H1 (cell line): ENCODE results near the gene ABCA9. TPM values are rescaled to one million over a fixed set of nuclear protein-coding genes. Genes with fewer than 3 reads are reported as not detected.

Source experiments
- FOSL1 ChIP-seq: IDR thresholded peaks from 2 replicates; pipeline ENCODE4 v1.6.1; 2011; ENCODE audit warnings: mild to moderate bottlenecking, low read depth, low read length, moderate library complexity; ENCODE audit not compliant: insufficient read depth
- GABPA ChIP-seq: IDR thresholded peaks from 2 replicates; pipeline ENCODE4 v1.6.1; 2011; ENCODE audit warnings: mild to moderate bottlenecking, low read length, moderate library complexity, borderline replicate concordance; ENCODE audit not compliant: insufficient read depth
- GTF2F1 ChIP-seq: IDR thresholded peaks from 2 replicates; pipeline ENCODE4 v1.6.1; 2012; ENCODE audit warnings: low read depth, low read length, improper control_type of control experiment, borderline replicate concordance
- JUN ChIP-seq: IDR thresholded peaks from 2 replicates; pipeline ENCODE4 v1.6.1; 2011; ENCODE audit warnings: low read depth, mild to moderate bottlenecking, improper control_type of control experiment, low read length
- KDM1A ChIP-seq: fragments of 200-600, 300-600 bp; sonication (generic); IDR thresholded peaks from 2 replicates; pipeline ENCODE4 v1.7.1; 2016; ENCODE audit warnings: mild to moderate bottlenecking, low read length, borderline replicate concordance
- KDM4A ChIP-seq: IDR thresholded peaks from one replicate; pipeline ENCODE4 v1.7.1; 2012; ENCODE audit warnings: low read depth, mild to moderate bottlenecking, moderate library complexity, low read length, inconsistent platforms; ENCODE audit not compliant: severe bottlenecking
- KDM5A ChIP-seq: fragments of 200-600 bp; IDR thresholded peaks from 2 replicates; pipeline ENCODE4 v1.7.1; 2012; ENCODE audit warnings: mild to moderate bottlenecking, low read length, inconsistent platforms, mixed read lengths
- NRF1 ChIP-seq: IDR thresholded peaks from 2 replicates; pipeline ENCODE4 v1.6.1; 2011; ENCODE audit warnings: mild to moderate bottlenecking, low read depth, low read length, improper control_type of control experiment
- USF2 ChIP-seq: IDR thresholded peaks from 2 replicates; pipeline ENCODE4 v1.6.1; 2011; ENCODE audit warnings: low read length, improper control_type of control experiment
- polyA plus RNA-seq, 7 experiments: library from polyadenylated mRNA; depleted of rRNA in 3 of 7; stranded (reverse) in 5 of 7; unstranded in 2 of 7; fragments of >200 nt in 5 of 7; fragments of 200-250 nt in 2 of 7; gene quantifications; 1 replicate in 5 of 7; 2 replicates in 1 of 7; 4 replicates in 1 of 7; pipeline versions ENCODE4 v1.2.1 to v1.2.3, GENCODE V29; 2011 to 2013; ENCODE audit warnings: missing spikeins in 2 of 7, mixed read lengths in 2 of 7
- total RNA-seq: library from RNA; stranded (reverse); fragmentation: NEBNext Ultra II Directional; extraction: Animal tissue kit (Norgen Biotek cat#: 25700); gene quantifications from 2 replicates; pipeline ENCODE4 v1.2.1, GENCODE V29; 2021
- TF ChIP-seq, protein P1 (sequence below): fragments of 300-600 bp; sonication (generic); IDR thresholded peaks from 2 replicates; pipeline ENCODE4 v1.7.1; 2012; ENCODE audit warnings: low read length, moderate library complexity, mild to moderate bottlenecking, inconsistent platforms; ENCODE audit not compliant: insufficient replicate concordance

ABCA9 gene
- total and polyA plus RNA-seq, 2 of the 8 experiments (the other 6 are each of a cell fraction or from before 2014, with no cell fraction given): not detected

DNA sequence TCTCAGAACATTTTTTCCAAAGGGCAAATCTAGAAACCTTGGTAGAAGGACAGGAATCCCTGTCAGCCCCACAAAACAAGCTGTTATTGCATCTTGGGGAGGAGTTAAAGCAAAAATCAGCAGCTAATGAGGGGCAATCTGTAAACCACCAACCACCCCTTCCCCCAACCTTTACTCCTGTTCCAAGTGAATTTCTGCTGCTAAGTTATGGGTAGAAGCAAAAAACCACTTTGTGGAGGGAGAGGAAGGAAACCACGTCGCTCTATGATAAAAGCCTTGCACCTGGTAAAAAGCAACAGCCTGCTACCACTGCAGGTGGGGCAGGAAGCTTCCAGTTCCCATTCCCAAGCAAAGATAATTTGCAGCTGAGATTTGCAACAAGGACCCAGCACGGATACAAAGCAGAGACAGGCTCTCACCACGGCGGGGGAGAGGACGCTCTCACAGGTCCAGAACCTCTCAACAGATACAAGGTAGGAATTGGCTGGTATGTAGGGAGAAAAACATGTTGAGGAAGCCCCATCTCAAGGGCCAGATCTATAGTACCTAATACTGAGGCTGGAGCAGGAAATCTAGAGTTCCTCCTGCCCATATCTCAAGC lies 116.2 kb downstream of the ABCA9 start (continued):
- TF ChIP-seq, protein P1, sequence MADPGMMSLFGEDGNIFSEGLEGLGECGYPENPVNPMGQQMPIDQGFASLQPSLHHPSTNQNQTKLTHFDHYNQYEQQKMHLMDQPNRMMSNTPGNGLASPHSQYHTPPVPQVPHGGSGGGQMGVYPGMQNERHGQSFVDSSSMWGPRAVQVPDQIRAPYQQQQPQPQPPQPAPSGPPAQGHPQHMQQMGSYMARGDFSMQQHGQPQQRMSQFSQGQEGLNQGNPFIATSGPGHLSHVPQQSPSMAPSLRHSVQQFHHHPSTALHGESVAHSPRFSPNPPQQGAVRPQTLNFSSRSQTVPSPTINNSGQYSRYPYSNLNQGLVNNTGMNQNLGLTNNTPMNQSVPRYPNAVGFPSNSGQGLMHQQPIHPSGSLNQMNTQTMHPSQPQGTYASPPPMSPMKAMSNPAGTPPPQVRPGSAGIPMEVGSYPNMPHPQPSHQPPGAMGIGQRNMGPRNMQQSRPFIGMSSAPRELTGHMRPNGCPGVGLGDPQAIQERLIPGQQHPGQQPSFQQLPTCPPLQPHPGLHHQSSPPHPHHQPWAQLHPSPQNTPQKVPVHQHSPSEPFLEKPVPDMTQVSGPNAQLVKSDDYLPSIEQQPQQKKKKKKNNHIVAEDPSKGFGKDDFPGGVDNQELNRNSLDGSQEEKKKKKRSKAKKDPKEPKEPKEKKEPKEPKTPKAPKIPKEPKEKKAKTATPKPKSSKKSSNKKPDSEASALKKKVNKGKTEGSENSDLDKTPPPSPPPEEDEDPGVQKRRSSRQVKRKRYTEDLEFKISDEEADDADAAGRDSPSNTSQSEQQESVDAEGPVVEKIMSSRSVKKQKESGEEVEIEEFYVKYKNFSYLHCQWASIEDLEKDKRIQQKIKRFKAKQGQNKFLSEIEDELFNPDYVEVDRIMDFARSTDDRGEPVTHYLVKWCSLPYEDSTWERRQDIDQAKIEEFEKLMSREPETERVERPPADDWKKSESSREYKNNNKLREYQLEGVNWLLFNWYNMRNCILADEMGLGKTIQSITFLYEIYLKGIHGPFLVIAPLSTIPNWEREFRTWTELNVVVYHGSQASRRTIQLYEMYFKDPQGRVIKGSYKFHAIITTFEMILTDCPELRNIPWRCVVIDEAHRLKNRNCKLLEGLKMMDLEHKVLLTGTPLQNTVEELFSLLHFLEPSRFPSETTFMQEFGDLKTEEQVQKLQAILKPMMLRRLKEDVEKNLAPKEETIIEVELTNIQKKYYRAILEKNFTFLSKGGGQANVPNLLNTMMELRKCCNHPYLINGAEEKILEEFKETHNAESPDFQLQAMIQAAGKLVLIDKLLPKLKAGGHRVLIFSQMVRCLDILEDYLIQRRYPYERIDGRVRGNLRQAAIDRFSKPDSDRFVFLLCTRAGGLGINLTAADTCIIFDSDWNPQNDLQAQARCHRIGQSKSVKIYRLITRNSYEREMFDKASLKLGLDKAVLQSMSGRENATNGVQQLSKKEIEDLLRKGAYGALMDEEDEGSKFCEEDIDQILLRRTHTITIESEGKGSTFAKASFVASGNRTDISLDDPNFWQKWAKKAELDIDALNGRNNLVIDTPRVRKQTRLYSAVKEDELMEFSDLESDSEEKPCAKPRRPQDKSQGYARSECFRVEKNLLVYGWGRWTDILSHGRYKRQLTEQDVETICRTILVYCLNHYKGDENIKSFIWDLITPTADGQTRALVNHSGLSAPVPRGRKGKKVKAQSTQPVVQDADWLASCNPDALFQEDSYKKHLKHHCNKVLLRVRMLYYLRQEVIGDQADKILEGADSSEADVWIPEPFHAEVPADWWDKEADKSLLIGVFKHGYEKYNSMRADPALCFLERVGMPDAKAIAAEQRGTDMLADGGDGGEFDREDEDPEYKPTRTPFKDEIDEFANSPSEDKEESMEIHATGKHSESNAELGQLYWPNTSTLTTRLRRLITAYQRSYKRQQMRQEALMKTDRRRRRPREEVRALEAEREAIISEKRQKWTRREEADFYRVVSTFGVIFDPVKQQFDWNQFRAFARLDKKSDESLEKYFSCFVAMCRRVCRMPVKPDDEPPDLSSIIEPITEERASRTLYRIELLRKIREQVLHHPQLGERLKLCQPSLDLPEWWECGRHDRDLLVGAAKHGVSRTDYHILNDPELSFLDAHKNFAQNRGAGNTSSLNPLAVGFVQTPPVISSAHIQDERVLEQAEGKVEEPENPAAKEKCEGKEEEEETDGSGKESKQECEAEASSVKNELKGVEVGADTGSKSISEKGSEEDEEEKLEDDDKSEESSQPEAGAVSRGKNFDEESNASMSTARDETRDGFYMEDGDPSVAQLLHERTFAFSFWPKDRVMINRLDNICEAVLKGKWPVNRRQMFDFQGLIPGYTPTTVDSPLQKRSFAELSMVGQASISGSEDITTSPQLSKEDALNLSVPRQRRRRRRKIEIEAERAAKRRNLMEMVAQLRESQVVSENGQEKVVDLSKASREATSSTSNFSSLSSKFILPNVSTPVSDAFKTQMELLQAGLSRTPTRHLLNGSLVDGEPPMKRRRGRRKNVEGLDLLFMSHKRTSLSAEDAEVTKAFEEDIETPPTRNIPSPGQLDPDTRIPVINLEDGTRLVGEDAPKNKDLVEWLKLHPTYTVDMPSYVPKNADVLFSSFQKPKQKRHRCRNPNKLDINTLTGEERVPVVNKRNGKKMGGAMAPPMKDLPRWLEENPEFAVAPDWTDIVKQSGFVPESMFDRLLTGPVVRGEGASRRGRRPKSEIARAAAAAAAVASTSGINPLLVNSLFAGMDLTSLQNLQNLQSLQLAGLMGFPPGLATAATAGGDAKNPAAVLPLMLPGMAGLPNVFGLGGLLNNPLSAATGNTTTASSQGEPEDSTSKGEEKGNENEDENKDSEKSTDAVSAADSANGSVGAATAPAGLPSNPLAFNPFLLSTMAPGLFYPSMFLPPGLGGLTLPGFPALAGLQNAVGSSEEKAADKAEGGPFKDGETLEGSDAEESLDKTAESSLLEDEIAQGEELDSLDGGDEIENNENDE: no peak
- TF ChIP-seq KDM5A: no peak
- no peak for TF ChIP-seq GTF2F1
- no peak for TF ChIP-seq JUN
- TF ChIP-seq USF2: no peak
- no peak for TF ChIP-seq FOSL1
- no peak for TF ChIP-seq KDM4A
- no peak for TF ChIP-seq NRF1
- no peak for TF ChIP-seq KDM1A
- TF ChIP-seq GABPA: no peak
